GM12873 (cell line): ENCODE results near the gene GFM1.

Source experiments
- CTCF ChIP-seq: IDR thresholded peaks from 2 replicates; pipeline ENCODE4 v1.5.1; 2012; ENCODE audit warnings: low read depth, mild to moderate bottlenecking, moderate library complexity, low read length, control low read depth; ENCODE audit not compliant: insufficient read depth; ENCODE audit errors: missing control alignments

The GFM1 gene

GRCh38 chr3:158678687-158679086 is 34.4 kb downstream of the GFM1 start:
- no peak for TF ChIP-seq CTCF

- TF ChIP-seq CTCF = no peak
These were observed 35.2 kb downstream of the GFM1 start for GRCh38 chr3:158679547-158680000.

GRCh38 chr3:158680861-158681260 is 36.5 kb downstream of the GFM1 start:
- TF ChIP-seq CTCF = no peak

- no peak for TF ChIP-seq CTCF
These were observed 39.1 kb downstream of the GFM1 start for GRCh38 chr3:158683230-158683962.

GRCh38 chr3:158685159-158685558 is 40.8 kb downstream of the GFM1 start:
- no peak for TF ChIP-seq CTCF

- no peak for TF ChIP-seq CTCF
These were observed 52.3 kb downstream of the GFM1 start for GRCh38 chr3:158696618-158697017.

GRCh38 chr3:158700559-158700958 is 56.2 kb downstream of the GFM1 start:
- no peak for TF ChIP-seq CTCF
